Raji (cell line): ENCODE measurements around the gene DHX58.

ENCODE experiments used
- POLR2A ChIP-seq: IDR thresholded peaks from 2 replicates; pipeline ENCODE4 v1.6.1; 2011; ENCODE audit warnings: low read depth, low read length, control low read depth; ENCODE audit not compliant: insufficient read depth

DHX58 gene

GRCh38 chr17:42112552-42113176 lies at the start of gene DHX58:
Gene DHX58 (minus strand): TSS chr17:42112714. CDS start chr17:42111892, 822 bp downstream.
- peak; percentile 67 for TF ChIP-seq POLR2A

GRCh38 chr17:42160531-42160910 lies 48.0 kb upstream of the DHX58 start:
- no peak for TF ChIP-seq POLR2A

GRCh38 chr17:42159796-42160530 lies 47.4 kb upstream of the DHX58 start:
- no peak for TF ChIP-seq POLR2A

GRCh38 chr17:42155614-42156045 lies 43.1 kb upstream of the DHX58 start:
- TF ChIP-seq POLR2A = no peak

GRCh38 chr17:42153919-42154742 lies 41.6 kb upstream of the DHX58 start:
- TF ChIP-seq POLR2A = no peak

GRCh38 chr17:42146911-42147607 lies 34.5 kb upstream of the DHX58 start:
- TF ChIP-seq POLR2A = no peak

GRCh38 chr17:42142371-42142896 lies 29.9 kb upstream of the DHX58 start:
- no peak for TF ChIP-seq POLR2A

GRCh38 chr17:42141382-42141781 lies 28.9 kb upstream of the DHX58 start:
- TF ChIP-seq POLR2A = no peak

- no peak for TF ChIP-seq POLR2A
Measured at GRCh38 chr17:42138749-42139492, 26.4 kb upstream of the DHX58 start.

GRCh38 chr17:42136654-42137051 lies 24.1 kb upstream of the DHX58 start:
- no peak for TF ChIP-seq POLR2A

GRCh38 chr17:42135664-42136653 lies 23.4 kb upstream of the DHX58 start:
- no peak for TF ChIP-seq POLR2A

GRCh38 chr17:42135151-42135550 lies 22.6 kb upstream of the DHX58 start:
- TF ChIP-seq POLR2A = no peak

- TF ChIP-seq POLR2A = no peak
Measured at GRCh38 chr17:42133461-42134041, 21.0 kb upstream of the DHX58 start.

- no peak for TF ChIP-seq POLR2A
Measured at GRCh38 chr17:42132941-42133340, 20.4 kb upstream of the DHX58 start.
